GM12864 (cell line): ENCODE data around the gene CXCR3.
"Not testable (repeated sequence)": the region's sequence is repeated elsewhere in the genome, so short reads cannot be mapped to it uniquely, and the experiment has no call there.

Experiments
- DNase-seq: peaks from one replicate; pipeline ENCODE4 v3.0.0-alpha.2; 2011; ENCODE audit warnings: low read depth
- H3K4me3 ChIP-seq: 2 replicates; pipeline ENCODE4 v1.5.1; 2011; ENCODE audit warnings: mild to moderate bottlenecking, low read depth, low read length, control low read depth
- CTCF ChIP-seq: IDR thresholded peaks from 2 replicates; pipeline ENCODE4 v1.5.1; 2011; ENCODE audit warnings: low read depth, mild to moderate bottlenecking, moderate library complexity, low read length, control low read depth, inconsistent platforms; ENCODE audit errors: missing control alignments

CXCR3 gene

DNA sequence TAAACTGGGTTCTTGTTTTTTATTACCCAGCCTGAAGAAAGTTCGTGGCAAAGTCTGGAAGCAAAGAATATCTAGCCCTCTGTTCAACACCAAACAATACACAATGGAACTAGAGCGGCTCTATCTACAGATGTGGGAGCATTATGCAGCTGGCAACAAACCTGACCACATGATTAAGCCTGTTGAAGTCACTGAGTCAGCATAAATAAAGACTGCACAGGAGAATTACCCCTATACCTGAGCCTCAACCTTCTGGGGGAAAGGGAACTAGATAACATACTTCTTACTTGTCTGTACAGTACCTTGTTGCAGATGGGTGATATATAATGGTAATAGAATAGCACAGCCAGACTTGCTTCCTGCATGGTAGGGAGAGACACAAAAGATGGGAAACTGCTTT lies 44.7 kb downstream of the CXCR3 start:
- TF ChIP-seq CTCF: no peak
- no peak for DNase-seq
- H3K4me3 ChIP-seq: no peak overlapping the region

- DNase-seq, H3K4me3 ChIP-seq: not testable (repeated sequence)
Measured at GRCh38 chrX:71571390-71571789, 46.9 kb downstream of the CXCR3 start.
